ENCODE measurements around the gene TEKT4.
"Not testable (repeated sequence)": the region's sequence is repeated elsewhere in the genome, so short reads cannot be mapped to it uniquely, and the experiment has no call there.

The TEKT4 gene

DNA sequence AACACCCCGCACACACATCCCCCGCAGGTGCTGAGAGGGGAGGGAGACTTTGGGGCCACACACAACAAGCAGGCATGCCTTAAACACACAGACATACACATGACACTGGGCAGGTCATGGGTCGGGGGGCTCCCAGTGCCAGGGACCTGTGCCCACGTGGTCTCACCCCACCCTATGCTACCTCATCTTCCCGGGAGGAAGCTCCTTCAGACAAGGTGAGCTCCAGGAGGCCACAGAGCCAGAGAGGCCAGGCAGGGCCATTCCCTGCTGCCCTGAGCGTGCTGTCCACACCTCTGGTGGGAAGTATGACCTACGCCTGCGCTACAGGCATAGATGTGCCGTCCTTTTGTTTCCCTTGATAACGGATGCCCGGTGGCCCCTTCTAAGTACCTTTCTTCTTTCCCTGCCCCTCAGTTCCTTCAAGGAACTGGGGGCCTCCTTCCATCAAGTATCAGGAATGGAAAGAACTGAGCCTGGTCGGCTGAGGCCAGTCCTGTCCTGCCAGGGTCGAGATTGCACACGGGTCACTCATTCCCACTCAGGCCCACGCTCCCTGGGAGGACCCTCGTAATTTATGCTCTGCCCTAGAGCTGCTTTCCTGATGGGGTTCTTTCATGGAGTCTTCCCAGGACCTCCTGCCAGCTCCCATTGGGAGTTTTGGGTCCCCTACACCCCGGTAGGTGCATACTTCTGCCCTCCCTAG, 4.7 kb downstream of the TEKT4 start:
- FAIRE-seq, result no peak

DNA sequence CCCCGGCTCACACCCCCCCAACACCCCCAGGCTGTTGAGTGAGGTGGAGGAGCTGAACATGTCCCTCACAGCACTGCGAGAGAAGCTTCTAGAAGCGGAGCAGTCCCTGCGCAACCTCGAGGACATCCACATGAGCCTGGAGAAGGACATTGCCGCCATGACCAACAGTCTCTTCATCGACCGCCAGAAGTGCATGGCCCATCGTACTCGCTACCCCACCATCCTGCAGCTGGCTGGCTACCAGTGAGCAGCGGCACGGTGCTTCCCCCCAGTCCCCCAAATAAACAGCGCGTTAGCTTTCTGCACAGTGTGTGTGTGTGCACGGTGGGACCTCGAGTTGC, 5.3 kb downstream of the TEKT4 start:
- FAIRE-seq, result no peak

DNA sequence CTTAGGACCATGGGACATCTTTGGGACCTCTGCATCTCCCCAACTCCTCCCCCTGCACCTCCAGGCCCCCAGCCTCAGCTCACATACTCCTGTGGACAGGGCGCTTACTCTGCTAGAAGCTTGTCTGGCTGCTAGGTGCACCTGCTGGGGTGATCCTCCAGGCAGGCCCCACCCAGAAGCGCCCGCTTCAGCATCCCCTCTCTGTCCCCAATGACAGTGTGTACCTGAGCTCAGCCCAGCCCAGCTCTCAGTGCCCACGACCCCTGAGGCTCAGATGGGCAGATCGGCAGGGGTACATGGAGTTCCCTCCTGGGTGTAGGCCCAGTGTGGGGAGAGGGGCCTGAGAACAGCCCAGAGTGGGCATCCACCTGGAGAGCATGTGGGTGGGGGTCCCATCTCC, 5.9 kb downstream of the TEKT4 start:
- FAIRE-seq, result no peak

DNA sequence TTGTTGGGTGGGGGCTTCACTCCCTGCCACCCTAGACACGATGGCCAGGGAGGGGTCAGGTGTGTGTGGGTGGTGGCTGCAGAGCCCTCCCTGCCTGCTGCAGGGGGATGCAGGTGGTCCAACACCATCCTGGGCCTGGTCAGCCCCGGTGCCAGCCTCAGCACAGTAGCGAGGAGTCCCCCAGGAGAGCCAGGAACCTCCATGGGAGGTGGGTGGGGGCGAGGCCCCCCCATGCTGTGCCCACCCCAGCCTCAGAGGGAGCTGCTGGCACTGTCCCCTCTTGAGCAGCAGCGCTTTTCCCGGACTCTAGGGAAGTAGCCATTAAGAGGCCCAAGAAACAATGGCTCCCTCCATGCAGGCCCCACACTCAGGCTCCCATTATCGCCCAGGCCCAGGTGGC, 7.3 kb downstream of the TEKT4 start:
- not testable (repeated sequence) for FAIRE-seq

DNA sequence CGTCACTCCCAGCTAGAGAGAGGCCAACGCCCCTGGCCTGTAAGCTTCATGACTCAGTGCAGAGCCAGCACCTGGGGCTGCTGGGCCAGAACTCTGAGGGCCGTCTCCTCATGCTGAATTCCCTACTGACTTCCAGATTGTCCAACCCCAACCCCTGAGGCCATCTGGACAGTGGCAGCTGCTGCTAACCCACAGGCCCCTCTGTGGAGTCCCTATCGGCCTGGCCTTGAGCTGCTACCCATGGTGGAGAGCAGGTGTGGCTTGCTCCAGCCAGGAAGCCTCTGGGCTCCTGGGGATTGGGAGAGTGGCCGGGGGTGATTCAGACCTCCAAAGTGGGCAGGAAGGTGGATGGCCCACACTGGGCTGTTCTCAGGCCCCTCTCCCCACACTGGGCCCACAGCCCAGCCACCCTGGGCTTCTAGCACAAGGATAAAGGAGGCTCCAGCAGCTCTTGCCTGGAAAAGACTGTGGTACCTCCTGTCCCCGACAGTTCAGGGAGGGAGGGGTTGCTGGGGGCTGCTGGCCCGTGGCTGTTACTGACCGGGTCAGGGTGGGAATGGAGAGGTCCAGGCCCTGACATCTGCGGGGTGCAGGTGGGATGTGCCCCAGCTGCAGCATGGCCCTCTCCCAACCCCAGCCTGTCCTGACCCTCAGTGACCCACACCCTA, 8.2 kb downstream of the TEKT4 start:
- FAIRE-seq, result no peak

DNA sequence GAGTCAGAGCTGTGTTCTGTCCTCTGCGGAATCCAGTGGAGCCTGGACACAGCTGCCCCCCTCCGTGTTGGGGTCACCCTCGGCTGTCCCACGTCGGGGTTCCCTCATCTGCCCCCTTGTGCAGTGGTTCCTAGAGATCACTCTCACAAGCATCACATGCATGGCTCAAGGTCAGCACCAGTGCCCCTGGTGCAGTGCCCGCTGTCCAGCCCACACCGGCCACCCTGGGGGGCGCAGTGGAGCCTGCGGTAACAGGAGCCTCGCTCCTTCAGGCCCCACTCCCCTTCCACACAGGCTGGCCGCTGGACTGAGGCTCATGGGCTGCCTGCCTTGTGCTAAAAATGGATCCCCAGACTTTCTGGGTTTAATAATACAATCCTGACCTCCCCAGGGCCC, 8.8 kb downstream of the TEKT4 start:
- FAIRE-seq, result no peak

DNA sequence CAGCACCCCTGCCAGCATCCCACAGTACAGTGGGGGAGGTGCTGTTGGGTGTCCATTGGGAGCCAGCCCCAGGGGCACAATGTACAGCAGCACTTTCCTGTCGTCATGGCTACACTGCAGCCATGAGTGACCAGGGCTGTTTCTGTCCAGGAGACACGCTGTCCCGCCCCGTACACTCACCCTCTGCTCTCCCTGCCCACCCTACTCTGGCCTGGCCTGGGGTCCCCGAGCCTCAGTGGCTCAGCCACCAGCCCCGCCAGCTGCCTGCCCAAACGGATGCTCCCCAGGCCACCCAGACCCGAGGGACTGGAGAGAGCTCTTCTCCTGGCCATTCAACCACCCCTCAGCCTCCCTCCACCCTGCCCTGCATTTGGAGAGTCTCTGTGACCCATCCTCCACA, 9.3 kb downstream of the TEKT4 start:
- FAIRE-seq, result no peak

DNA sequence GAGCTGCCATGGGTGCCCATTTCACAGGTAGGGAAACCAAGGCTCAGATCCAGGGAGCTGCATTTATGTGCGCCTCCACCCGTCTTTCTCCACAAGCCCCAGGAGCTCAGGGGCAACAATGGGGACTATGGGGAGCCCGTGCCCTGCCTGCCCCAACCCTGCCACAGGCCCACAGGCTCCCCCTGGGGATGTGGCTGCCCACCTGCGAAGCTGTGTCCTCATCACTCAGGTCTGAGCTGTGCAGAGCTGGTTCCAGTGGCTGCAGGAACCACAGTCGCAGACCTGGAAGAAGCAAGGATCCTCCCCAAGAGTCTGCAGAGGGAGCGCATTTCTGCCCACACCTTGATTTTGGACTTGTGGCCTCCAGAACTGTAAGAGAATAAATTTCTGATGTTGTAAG, 9.8 kb downstream of the TEKT4 start:
- FAIRE-seq, result no peak

DNA sequence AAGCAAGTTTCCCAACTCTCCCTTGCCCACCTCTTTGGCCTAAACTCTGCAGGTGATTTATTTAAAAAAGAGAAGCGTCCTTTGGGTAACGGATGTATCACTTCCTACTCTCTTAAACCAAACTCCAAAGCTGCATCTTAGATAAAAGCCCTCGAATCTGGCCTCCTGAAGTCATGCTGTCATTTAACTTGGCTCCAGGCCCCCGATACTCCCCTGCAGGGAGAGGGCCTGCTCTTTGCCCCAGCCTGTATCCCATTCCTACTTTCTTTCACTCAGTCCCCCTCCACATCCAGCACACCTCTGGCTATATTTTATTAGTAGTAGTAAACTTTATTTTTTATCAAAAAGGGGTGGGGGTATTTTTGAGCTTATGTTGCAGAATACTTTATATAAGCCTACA, 19.0 kb downstream of the TEKT4 start:
- FAIRE-seq, result no peak

DNA sequence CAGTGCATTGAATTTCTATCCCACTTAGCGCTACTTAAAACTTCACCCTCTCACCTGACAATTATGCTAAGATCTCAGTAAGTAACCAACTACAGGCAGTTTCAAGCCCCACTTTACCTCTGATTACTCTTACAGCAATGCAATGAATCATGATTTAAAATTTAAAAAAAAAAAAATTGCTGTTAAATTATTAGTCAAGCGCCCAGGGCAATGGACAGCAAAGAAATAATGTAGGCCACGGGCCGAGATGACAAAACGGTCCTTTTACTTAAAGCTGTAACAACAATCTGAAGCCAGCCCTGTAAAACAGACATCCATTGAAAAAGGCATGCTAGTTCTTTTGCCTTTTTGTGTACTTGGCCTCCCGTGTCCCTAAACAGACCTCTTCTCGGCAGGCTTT, 24.0 kb downstream of the TEKT4 start:
- FAIRE-seq, result not testable (repeated sequence)

DNA sequence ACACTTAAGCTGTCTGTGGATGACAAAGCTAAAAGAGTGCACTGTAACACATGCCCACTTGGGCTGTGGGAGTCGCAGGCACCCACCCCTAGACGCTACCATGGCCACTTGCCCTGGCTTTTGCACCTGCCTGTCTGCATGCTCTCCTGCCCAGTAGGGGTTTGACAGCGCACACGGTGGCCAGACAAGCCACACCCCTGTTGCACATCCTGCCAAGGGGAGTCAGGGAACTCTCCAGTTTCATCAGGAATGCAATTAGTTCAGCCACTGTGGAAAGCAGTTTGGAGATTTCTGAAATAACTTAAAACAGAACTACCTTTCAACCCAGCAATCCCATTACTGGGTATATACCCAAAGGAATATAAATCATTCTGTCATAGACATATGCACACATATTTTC, 35.7 kb downstream of the TEKT4 start:
- not testable (repeated sequence) for FAIRE-seq

DNA sequence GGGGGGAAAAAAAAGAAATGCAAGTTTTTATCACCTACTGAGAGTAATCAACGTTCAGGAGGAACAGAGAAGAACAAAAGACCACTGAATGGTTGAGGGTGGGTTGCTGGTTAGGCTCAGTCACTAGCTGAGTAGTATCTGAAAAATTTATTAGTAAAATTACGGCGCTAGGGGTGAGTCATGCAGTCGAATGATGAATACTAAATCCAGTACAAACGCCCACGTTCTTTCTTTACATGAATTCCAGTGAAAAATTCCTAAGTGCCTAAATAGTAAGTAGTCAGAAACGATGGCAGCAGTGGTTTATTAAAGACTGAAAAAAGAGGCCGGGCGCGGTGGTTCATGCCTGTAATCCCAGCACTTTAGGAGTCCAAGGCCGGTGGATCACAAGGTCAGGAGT, 52.0 kb downstream of the TEKT4 start:
- no peak for FAIRE-seq

DNA sequence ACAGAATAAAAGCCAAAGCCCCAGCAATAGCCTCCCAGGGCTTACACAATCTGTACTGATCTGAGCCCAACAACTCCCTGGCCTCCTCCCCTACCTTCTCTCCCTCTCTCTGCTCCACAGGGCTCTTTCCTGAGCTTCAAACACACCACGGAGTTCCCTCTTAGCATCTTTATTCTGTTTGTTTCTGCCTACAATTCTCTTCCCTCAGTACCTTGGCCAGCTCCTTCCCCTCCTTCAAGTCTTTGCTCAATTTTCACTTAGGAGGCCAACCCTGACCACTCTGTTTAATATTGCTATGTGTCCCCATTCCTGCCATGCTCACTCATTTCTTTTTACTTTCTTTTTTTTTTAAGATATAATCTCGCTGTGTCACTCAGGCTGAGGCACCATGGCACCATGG, 53.8 kb downstream of the TEKT4 start:
- FAIRE-seq, result not testable (repeated sequence)

Data from TTC549 (cell line).